ENCODE results near the gene EXOC6B.
A peak's percentile ranks its signal among the peaks of the same experiment; 100 is the strongest.

Gene EXOC6B

DNA sequence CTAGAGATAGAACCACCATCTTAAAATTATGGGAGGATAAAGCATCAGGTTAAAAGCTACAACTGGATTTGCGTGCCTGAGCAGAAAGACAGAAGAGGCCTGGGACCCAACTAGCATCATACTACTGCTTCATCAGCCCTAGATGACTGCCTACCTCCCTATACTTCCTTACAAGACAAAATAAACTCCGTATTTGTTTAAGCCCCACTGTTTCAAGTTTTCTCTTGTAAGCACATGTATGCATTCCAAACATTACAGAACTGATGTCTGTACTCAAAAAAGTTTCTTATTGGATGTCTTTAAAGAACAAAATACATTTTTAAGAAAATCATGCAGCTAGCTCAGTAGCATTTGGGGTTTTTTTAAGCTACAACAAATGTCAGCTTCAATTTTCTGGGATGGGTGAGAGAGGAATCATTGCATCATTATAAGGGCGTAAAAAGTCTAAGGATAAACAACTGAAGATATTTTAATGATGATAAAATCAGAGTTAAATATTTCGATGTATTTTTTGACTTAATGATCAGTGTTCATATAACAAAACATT is 213.1 kb downstream of the EXOC6B start:
- TF ChIP-seq, protein P1, sequence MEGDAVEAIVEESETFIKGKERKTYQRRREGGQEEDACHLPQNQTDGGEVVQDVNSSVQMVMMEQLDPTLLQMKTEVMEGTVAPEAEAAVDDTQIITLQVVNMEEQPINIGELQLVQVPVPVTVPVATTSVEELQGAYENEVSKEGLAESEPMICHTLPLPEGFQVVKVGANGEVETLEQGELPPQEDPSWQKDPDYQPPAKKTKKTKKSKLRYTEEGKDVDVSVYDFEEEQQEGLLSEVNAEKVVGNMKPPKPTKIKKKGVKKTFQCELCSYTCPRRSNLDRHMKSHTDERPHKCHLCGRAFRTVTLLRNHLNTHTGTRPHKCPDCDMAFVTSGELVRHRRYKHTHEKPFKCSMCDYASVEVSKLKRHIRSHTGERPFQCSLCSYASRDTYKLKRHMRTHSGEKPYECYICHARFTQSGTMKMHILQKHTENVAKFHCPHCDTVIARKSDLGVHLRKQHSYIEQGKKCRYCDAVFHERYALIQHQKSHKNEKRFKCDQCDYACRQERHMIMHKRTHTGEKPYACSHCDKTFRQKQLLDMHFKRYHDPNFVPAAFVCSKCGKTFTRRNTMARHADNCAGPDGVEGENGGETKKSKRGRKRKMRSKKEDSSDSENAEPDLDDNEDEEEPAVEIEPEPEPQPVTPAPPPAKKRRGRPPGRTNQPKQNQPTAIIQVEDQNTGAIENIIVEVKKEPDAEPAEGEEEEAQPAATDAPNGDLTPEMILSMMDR (IDR thresholded peaks at IDR 0.05; ENCODE audit: insufficient read depth, low read length, poor library complexity, severe bottlenecking): no peak
- no peak overlapping the region for H3K4me3 ChIP-seq (replicated peaks; ENCODE audit: low read depth, low read length)
- H3K27me3 ChIP-seq (replicated peaks; ENCODE audit: control insufficient read depth, insufficient read depth, low read length): no peaks in the 10 kb centered on the region
- DNase-seq (ENCODE audit: extremely low read depth, insufficient read length): no peak
- H3K36me3 ChIP-seq (ENCODE audit: control insufficient read depth, insufficient read depth, low read length): no peaks in the 10 kb centered on the region

DNA sequence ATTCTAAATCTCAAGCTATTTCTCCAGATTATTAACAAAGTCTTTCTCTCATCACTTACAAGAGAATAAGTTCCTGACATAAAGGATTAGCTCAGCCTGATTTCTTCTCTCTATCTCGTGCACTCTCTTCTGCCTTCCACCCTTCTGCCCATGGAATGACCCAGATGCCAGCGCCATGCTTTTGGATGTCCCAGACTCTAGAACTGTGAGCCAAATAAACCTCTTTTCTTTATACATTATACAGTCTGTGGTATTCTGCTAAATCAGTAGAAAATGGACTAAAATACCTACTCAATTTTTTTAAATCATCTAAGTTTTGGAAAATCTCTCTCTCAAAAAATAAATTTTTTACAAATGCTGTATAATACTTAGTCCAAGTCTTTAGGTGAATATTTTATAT is 218.6 kb downstream of the EXOC6B start:
- no peak for DNase-seq (ENCODE audit: extremely low read depth, insufficient read length)
- TF ChIP-seq, protein P1 (IDR thresholded peaks at IDR 0.05; ENCODE audit: insufficient read depth, low read length, poor library complexity, severe bottlenecking): no peak
- no peak overlapping the region for H3K4me3 ChIP-seq (replicated peaks; ENCODE audit: low read depth, low read length)
- no peaks in the 10 kb centered on the region for H3K36me3 ChIP-seq (ENCODE audit: control insufficient read depth, insufficient read depth, low read length)
- no peaks in the 10 kb centered on the region for H3K27me3 ChIP-seq (replicated peaks; ENCODE audit: control insufficient read depth, insufficient read depth, low read length)

DNA sequence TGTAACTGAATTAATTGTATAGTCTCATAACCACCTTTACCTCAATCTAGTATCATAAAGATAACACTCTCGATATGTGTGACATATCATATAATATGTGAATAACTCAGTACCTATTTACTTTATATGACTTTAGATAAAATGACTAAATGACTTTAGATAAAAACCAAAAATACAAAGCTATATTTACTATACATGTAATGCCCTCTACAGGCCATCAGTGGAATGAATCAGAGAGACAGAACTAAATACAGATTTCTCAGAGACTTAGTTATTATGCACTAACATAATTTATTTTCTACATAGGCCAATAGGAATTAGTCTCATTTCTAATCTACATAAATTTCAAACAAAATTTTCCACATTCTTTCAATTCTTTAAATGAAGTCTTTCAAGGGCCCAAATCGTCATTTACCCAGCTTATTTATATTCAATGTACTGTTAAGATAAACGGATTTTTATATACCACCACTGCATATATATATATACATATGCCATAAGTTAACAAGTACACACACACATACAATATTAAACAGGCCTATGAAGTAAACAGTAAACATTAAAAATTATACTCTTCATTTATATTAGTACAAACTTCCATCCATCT is 219.9 kb downstream of the EXOC6B start:
- H3K27me3 ChIP-seq (replicated peaks; ENCODE audit: control insufficient read depth, insufficient read depth, low read length): no peaks in the 10 kb centered on the region
- H3K36me3 ChIP-seq (ENCODE audit: control insufficient read depth, insufficient read depth, low read length): no peaks in the 10 kb centered on the region
- DNase-seq (ENCODE audit: extremely low read depth, insufficient read length): no peak
- H3K4me3 ChIP-seq (replicated peaks; ENCODE audit: low read depth, low read length): no peak overlapping the region
- TF ChIP-seq, protein P1 (IDR thresholded peaks at IDR 0.05; ENCODE audit: insufficient read depth, low read length, poor library complexity, severe bottlenecking): peak; percentile 66

DNA sequence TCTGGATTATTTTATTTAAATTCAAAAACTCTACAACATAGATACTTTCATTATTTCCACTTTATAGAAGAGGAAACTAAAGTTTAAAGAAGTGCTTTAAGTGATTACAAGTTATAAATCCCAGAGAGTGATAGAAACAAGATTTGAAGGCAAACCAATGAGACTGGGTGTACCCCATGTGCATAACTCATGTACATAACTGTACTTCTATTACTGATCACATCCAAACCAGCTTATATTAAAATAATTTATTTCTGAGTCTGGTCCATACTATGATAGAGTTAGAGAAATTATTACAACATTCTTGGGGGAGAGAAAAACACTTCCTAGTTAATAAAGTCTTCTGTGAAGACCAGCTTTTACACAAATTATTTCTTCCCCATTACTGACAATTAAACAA is 221.4 kb downstream of the EXOC6B start:
- TF ChIP-seq, protein P1 (IDR thresholded peaks at IDR 0.05; ENCODE audit: insufficient read depth, low read length, poor library complexity, severe bottlenecking): no peak
- H3K36me3 ChIP-seq (ENCODE audit: control insufficient read depth, insufficient read depth, low read length): no peaks in the 10 kb centered on the region
- no peak for DNase-seq (ENCODE audit: extremely low read depth, insufficient read length)
- no peak overlapping the region for H3K4me3 ChIP-seq (replicated peaks; ENCODE audit: low read depth, low read length)
- no peaks in the 10 kb centered on the region for H3K27me3 ChIP-seq (replicated peaks; ENCODE audit: control insufficient read depth, insufficient read depth, low read length)

DNA sequence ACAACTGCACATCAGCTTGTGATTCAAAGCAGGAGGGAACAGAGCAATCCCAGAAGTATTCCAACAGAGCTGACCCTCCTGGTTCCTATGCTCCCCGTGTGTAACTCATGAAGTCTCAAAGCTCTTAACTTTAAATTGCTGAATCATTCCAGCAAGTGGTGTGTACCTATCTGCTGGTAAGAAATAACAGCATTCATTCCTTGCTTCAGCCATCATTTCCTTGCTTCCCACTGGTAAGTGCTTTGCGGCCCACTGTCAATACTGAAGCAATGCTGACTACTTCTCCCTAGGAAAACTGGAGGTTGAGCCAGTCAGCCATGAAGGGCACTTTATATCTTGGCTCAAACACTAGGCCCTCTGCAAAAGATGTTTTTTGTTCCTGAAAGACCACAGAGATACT is 222.4 kb downstream of the EXOC6B start:
- no peaks in the 10 kb centered on the region for H3K27me3 ChIP-seq (replicated peaks; ENCODE audit: control insufficient read depth, insufficient read depth, low read length)
- DNase-seq (ENCODE audit: extremely low read depth, insufficient read length): no peak
- H3K36me3 ChIP-seq (ENCODE audit: control insufficient read depth, insufficient read depth, low read length): no peaks in the 10 kb centered on the region
- TF ChIP-seq, protein P1 (IDR thresholded peaks at IDR 0.05; ENCODE audit: insufficient read depth, low read length, poor library complexity, severe bottlenecking): no peak
- H3K4me3 ChIP-seq (replicated peaks; ENCODE audit: low read depth, low read length): no peak overlapping the region

DNA sequence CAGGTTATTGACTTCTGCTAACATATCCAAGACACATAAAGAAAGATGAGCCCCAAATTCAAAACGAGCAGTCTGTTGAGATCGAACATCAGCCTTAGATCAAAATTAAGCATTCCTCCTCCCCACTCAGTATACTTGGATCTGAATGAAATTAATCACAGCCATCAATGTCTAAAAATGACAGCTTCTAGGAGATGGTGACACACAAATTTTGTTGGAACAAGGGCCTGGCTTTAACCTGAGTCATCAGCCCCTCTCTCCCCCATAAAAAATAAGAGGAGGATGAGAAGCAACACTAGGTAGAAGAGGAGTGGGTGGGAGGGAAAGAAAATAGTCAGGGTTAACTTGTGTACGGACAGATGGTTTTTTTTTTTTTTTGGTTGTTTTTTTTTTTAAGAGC is 223.1 kb downstream of the EXOC6B start:
- DNase-seq (ENCODE audit: extremely low read depth, insufficient read length): no peak
- no peak overlapping the region for H3K4me3 ChIP-seq (replicated peaks; ENCODE audit: low read depth, low read length)
- TF ChIP-seq, protein P1 (IDR thresholded peaks at IDR 0.05; ENCODE audit: insufficient read depth, low read length, poor library complexity, severe bottlenecking): no peak
- no peaks in the 10 kb centered on the region for H3K27me3 ChIP-seq (replicated peaks; ENCODE audit: control insufficient read depth, insufficient read depth, low read length)
- H3K36me3 ChIP-seq (ENCODE audit: control insufficient read depth, insufficient read depth, low read length): no peaks in the 10 kb centered on the region
